ENCODE results near the gene ARHGEF4. TPM values are rescaled to one million over a fixed set of nuclear protein-coding genes. Genes with fewer than 3 reads are reported as not detected.

ARHGEF4 gene
- total and polyA plus RNA-seq, 7 experiments from 2014 or later = 2.0 to 4.4 (median 3.0) TPM; not detected in 1

- H3K27me3 ChIP-seq (ENCODE audit: control insufficient read depth in 2 of 2, insufficient read depth in 2 of 2, low read length in 2 of 2) = no peaks in the 10 kb centered on the region
- no peak for ATAC-seq
- intact Hi-C loops (cut with micrococcal nuclease) = no loop called here
These were observed 173.9 kb downstream of the ARHGEF4 start for GRCh38 chr2:131010566-131010965.

DNA sequence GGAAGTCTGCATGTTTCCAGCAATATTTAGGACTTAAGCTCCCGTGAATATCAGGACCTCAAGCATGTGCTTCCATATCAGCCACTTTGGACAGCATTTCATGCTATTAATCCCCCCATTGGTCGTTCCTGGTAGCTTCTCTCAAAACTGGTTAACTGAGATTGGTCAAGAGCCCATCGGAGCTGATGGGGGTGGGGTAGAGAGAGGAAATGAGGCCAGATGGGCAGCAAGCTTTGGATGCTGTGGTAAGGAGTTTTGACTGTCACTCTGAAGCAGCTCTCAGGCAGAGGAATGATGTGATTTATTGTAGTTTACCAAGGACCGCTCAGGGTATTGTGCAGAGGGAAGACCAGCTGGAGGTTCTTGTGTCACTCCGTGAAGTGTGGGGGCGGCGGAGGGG is 174.8 kb downstream of the ARHGEF4 start:
- no peaks in the 10 kb centered on the region for H3K27me3 ChIP-seq (ENCODE audit: control insufficient read depth in 2 of 2, insufficient read depth in 2 of 2, low read length in 2 of 2)
- intact Hi-C loops (cut with micrococcal nuclease) = no loop called here
- POLR2A ChIA-PET = interaction anchor here (0.6 to 1.3 kb wide), 2 partner anchors 14 to 30 kb away, joined by 3 to 4 read pairs; no protein-coding TSS in a partner anchor
- H3K36me3 ChIP-seq (ENCODE audit: control insufficient read depth in 2 of 3, insufficient read depth in 3 of 3, low read length in 3 of 3) = no peaks in the 10 kb centered on the region
- no peak for ATAC-seq
- Mint-ChIP-seq H3K27me3 (peaks cover 7 to 53% (median 15%) of the 10 kb centered on the region in 5 donors), H3K36me3 (no peaks in the 10 kb centered on the region), H3K4me3 (peak overlapping the region in 2 of 10 donors; percentile 25 to 33), H3K27ac (peak overlapping the region in 1 of 9 donors; percentile 8), H3K9me3 (peaks cover 0 to 11% (median 0%) of the 10 kb centered on the region in 11 donors), H3K4me1 (peaks cover 15 to 31% (median 27%) of the 10 kb centered on the region in 7 donors)
- H3K9me3 ChIP-seq (ENCODE audit: control insufficient read depth in 2 of 3, low read length in 3 of 3) = no peaks in the 10 kb centered on the region
- H3K4me3 ChIP-seq (ENCODE audit: low read length) = no peak overlapping the region
- CTCF ChIA-PET = no interaction called here
- H3K27ac ChIP-seq (ENCODE audit: low read depth, low read length) = no peak overlapping the region
- DNase-seq = no peak
- peaks cover 8 to 13% of the 10 kb centered on the region in 2 donors for H3K4me1 ChIP-seq (ENCODE audit: control insufficient read depth in 2 of 2, insufficient read depth in 2 of 2, low read length in 2 of 2)

More at GRCh38 chr2:131010566-131010965, 173.9 kb downstream of the ARHGEF4 start:
- Mint-ChIP-seq H3K4me1 (peaks cover 15 to 31% (median 27%) of the 10 kb centered on the region in 7 donors), H3K36me3 (no peaks in the 10 kb centered on the region), H3K4me3 (peak overlapping the region in 8 of 10 donors; percentile 22 to 68 (median 32)), H3K27me3 (peaks cover 0 to 49% (median 15%) of the 10 kb centered on the region in 5 donors), H3K27ac (peak overlapping the region in 5 of 9 donors; percentile 8 to 67 (median 34)), H3K9me3 (peaks cover 0 to 11% (median 0%) of the 10 kb centered on the region in 11 donors)
- ChIA-PET CTCF (no interaction called here), POLR2A (interaction anchor here (0.9 kb wide), 1 partner anchor 94 kb away, joined by 3 read pairs; the partner anchor contains the start of gene PLEKHB2)
- Histone ChIP-seq H3K36me3 (ENCODE audit: control insufficient read depth in 2 of 3, insufficient read depth in 3 of 3, low read length in 3 of 3) (no peaks in the 10 kb centered on the region), H3K9me3 (ENCODE audit: control insufficient read depth in 2 of 3, low read length in 3 of 3) (no peaks in the 10 kb centered on the region), H3K4me3 (ENCODE audit: low read length) (peak overlapping the region; percentile 24), H3K4me1 (ENCODE audit: control insufficient read depth in 2 of 2, insufficient read depth in 2 of 2, low read length in 2 of 2) (peaks cover 8 to 13% of the 10 kb centered on the region in 2 donors), H3K27ac (ENCODE audit: low read depth, low read length) (no peak overlapping the region)
- peak in 3 of 9 donors; percentile 9 to 25 (median 12) for DNase-seq

DNA sequence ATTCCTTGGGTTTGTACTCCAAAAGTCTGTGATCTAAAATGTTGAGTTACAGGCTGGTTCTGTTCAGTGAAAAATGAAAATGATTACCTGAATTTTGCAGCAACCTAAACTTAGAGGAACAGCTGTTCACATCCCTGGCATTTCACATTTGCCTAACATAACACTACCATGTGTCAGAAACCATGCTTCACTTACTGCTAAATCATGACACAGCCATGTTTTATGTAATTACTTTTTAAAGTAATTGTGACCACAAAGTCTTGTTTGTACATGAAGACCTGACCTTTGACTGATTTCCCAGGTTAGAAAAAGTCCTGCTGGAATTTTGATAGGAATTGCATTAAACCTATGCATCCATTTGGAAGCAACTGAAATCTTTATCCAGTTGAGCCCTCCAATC is 177.4 kb downstream of the ARHGEF4 start:
- Mint-ChIP-seq H3K36me3 (no peaks in the 10 kb centered on the region), H3K9me3 (peaks cover 0 to 5% (median 0%) of the 10 kb centered on the region in 11 donors), H3K27me3 (peaks cover 7 to 55% (median 15%) of the 10 kb centered on the region in 5 donors), H3K4me1 (peaks cover 15 to 29% (median 26%) of the 10 kb centered on the region in 7 donors), H3K27ac (no peak overlapping the region), H3K4me3 (no peak overlapping the region)
- Histone ChIP-seq H3K27ac (ENCODE audit: low read depth, low read length) (no peak overlapping the region), H3K4me3 (ENCODE audit: low read length) (no peak overlapping the region), H3K4me1 (ENCODE audit: control insufficient read depth in 2 of 2, insufficient read depth in 2 of 2, low read length in 2 of 2) (peaks cover 8 to 13% of the 10 kb centered on the region in 2 donors), H3K27me3 (ENCODE audit: control insufficient read depth in 2 of 2, insufficient read depth in 2 of 2, low read length in 2 of 2) (no peaks in the 10 kb centered on the region), H3K9me3 (ENCODE audit: control insufficient read depth in 2 of 3, low read length in 3 of 3) (no peaks in the 10 kb centered on the region), H3K36me3 (ENCODE audit: control insufficient read depth in 2 of 3, insufficient read depth in 3 of 3, low read length in 3 of 3) (no peaks in the 10 kb centered on the region)
- ATAC-seq (no peak), DNase-seq (no peak)
- intact Hi-C loops (cut with micrococcal nuclease) = no loop called here
- POLR2A ChIA-PET = no interaction called here
- CTCF ChIA-PET = no interaction called here

GRCh38 chr2:131015764-131016163 is 179.1 kb downstream of the ARHGEF4 start:
- POLR2A ChIA-PET = no interaction called here
- Histone ChIP-seq H3K4me1 (ENCODE audit: control insufficient read depth in 2 of 2, insufficient read depth in 2 of 2, low read length in 2 of 2) (peaks cover 0 to 9% of the 10 kb centered on the region in 2 donors), H3K9me3 (ENCODE audit: control insufficient read depth in 2 of 3, low read length in 3 of 3) (no peaks in the 10 kb centered on the region), H3K4me3 (ENCODE audit: low read length) (no peak overlapping the region), H3K36me3 (ENCODE audit: control insufficient read depth in 2 of 3, insufficient read depth in 3 of 3, low read length in 3 of 3) (no peaks in the 10 kb centered on the region), H3K27ac (ENCODE audit: low read depth, low read length) (no peak overlapping the region), H3K27me3 (ENCODE audit: control insufficient read depth in 2 of 2, insufficient read depth in 2 of 2, low read length in 2 of 2) (no peaks in the 10 kb centered on the region)
- H3K4me3 Mint-ChIP-seq = no peak overlapping the region
- CTCF ChIA-PET = no interaction called here
- ATAC-seq (no peak), DNase-seq (no peak)
- intact Hi-C loops (cut with micrococcal nuclease) = no loop called here
- H3K27me3 Mint-ChIP-seq = peaks cover 10 to 43% (median 13%) of the 10 kb centered on the region in 5 donors
- peaks cover 10 to 13% (median 13%) of the 10 kb centered on the region in 7 donors for H3K4me1 Mint-ChIP-seq
- H3K27ac Mint-ChIP-seq = no peak overlapping the region
- no peaks in the 10 kb centered on the region for H3K9me3 Mint-ChIP-seq
- H3K36me3 Mint-ChIP-seq = no peaks in the 10 kb centered on the region

GRCh38 chr2:131016826-131017741 is 180.4 kb downstream of the ARHGEF4 start:
- Histone ChIP-seq H3K27ac (ENCODE audit: low read depth, low read length) (no peak overlapping the region), H3K4me3 (ENCODE audit: low read length) (no peak overlapping the region), H3K36me3 (ENCODE audit: control insufficient read depth in 2 of 3, insufficient read depth in 3 of 3, low read length in 3 of 3) (no peaks in the 10 kb centered on the region), H3K27me3 (ENCODE audit: control insufficient read depth in 2 of 2, insufficient read depth in 2 of 2, low read length in 2 of 2) (no peaks in the 10 kb centered on the region), H3K9me3 (ENCODE audit: control insufficient read depth in 2 of 3, low read length in 3 of 3) (no peaks in the 10 kb centered on the region), H3K4me1 (ENCODE audit: control insufficient read depth in 2 of 2, insufficient read depth in 2 of 2, low read length in 2 of 2) (no peaks in the 10 kb centered on the region)
- CTCF ChIA-PET = no interaction called here
- H3K9me3 Mint-ChIP-seq = peaks cover 0 to 5% (median 0%) of the 10 kb centered on the region in 11 donors
- H3K27ac Mint-ChIP-seq = no peak overlapping the region
- H3K4me3 Mint-ChIP-seq = no peak overlapping the region
- peaks cover 6 to 36% (median 18%) of the 10 kb centered on the region in 5 donors for H3K27me3 Mint-ChIP-seq
- POLR2A ChIA-PET = no interaction called here
- no peak for DNase-seq
- no peak for ATAC-seq
- intact Hi-C loops (cut with micrococcal nuclease) = no loop called here
- H3K36me3 Mint-ChIP-seq = peaks cover 0 to 4% (median 0%) of the 10 kb centered on the region in 5 donors
- peaks cover 0 to under 1% (median 0%) of the 10 kb centered on the region in 7 donors for H3K4me1 Mint-ChIP-seq

- no peak for ATAC-seq
- POLR2A ChIA-PET = no interaction called here
- H3K9me3 Mint-ChIP-seq = peaks cover 0 to 13% (median 3%) of the 10 kb centered on the region in 11 donors
- peaks cover 0 to 6% of the 10 kb centered on the region in 2 donors for H3K27me3 ChIP-seq (ENCODE audit: control insufficient read depth in 2 of 2, insufficient read depth in 2 of 2, low read length in 2 of 2)
- no peaks in the 10 kb centered on the region for H3K4me1 Mint-ChIP-seq
- peaks cover 0 to 4% (median 0%) of the 10 kb centered on the region in 5 donors for H3K36me3 Mint-ChIP-seq
- intact Hi-C loops (cut with micrococcal nuclease) = no loop called here
- H3K36me3 ChIP-seq (ENCODE audit: control insufficient read depth in 2 of 3, insufficient read depth in 3 of 3, low read length in 3 of 3) = no peaks in the 10 kb centered on the region
- CTCF ChIA-PET = no interaction called here
- H3K9me3 ChIP-seq (ENCODE audit: control insufficient read depth in 2 of 3, low read length in 3 of 3) = no peaks in the 10 kb centered on the region
- no peak overlapping the region for H3K4me3 ChIP-seq (ENCODE audit: low read length)
- H3K27ac Mint-ChIP-seq = no peak overlapping the region
- no peak overlapping the region for H3K4me3 Mint-ChIP-seq
- H3K27ac ChIP-seq (ENCODE audit: low read depth, low read length) = no peak overlapping the region
- peaks cover 32 to 56% (median 47%) of the 10 kb centered on the region in 5 donors for H3K27me3 Mint-ChIP-seq
- no peak for DNase-seq
- no peaks in the 10 kb centered on the region for H3K4me1 ChIP-seq (ENCODE audit: control insufficient read depth in 2 of 2, insufficient read depth in 2 of 2, low read length in 2 of 2)
These were observed 186.0 kb downstream of the ARHGEF4 start for GRCh38 chr2:131022731-131023130.
